ENCODE data around the gene PROM1.

Gene PROM1

GRCh38 chr4:16035843-16036242, 48.0 kb downstream of the PROM1 start:
- Histone ChIP-seq H3K4me1 (ENCODE audit: insufficient read depth, low read length, poor library complexity, severe bottlenecking) (peaks cover 34% of the 10 kb centered on the region), H3K36me3 (ENCODE audit: insufficient read depth, low read length) (no peaks in the 10 kb centered on the region), H3K9me3 (ENCODE audit: insufficient read depth, low read depth, low read length) (no peaks in the 10 kb centered on the region), H3K79me2 (ENCODE audit: insufficient read depth, low read length) (no peaks in the 10 kb centered on the region), H3K27me3 (ENCODE audit: insufficient read depth, low read length, poor library complexity, severe bottlenecking) (no peaks in the 10 kb centered on the region), H3K4me2 (ENCODE audit: low read depth, low read length, poor library complexity, severe bottlenecking) (no peak overlapping the region), H2AFZ (ENCODE audit: low read length) (peak overlapping the region; percentile 52), H3K9ac (ENCODE audit: low read depth, low read length, poor library complexity, severe bottlenecking) (no peak overlapping the region), H4K20me1 (ENCODE audit: insufficient read depth, low read length, poor library complexity, severe bottlenecking) (no peaks in the 10 kb centered on the region), H3K9me2 (replicated peaks; ENCODE audit: low read depth, low read length) (no peaks in the 10 kb centered on the region), H3F3A (ENCODE audit: low read depth) (peaks cover 9% of the 10 kb centered on the region), H3K4me3 (ENCODE audit: low read length, poor library complexity, severe bottlenecking) (no peak overlapping the region)
- TF ChIP-seq EZH2phosphoT487 (IDR thresholded peaks at IDR 0.05; ENCODE audit: borderline replicate concordance) (no peak), CTCF (conservative IDR thresholded peaks at IDR 0.05; ENCODE audit: low read length) (no peak)

GRCh38 chr4:16034010-16034748, 49.6 kb downstream of the PROM1 start:
- Histone ChIP-seq H3K9me3 (ENCODE audit: insufficient read depth, low read depth, low read length) (no peaks in the 10 kb centered on the region), H3K4me2 (ENCODE audit: low read depth, low read length, poor library complexity, severe bottlenecking) (no peak overlapping the region), H3K9me2 (replicated peaks; ENCODE audit: low read depth, low read length) (no peaks in the 10 kb centered on the region), H3K9ac (ENCODE audit: low read depth, low read length, poor library complexity, severe bottlenecking) (no peak overlapping the region), H3K36me3 (ENCODE audit: insufficient read depth, low read length) (no peaks in the 10 kb centered on the region), H3K4me1 (ENCODE audit: insufficient read depth, low read length, poor library complexity, severe bottlenecking) (peaks cover 50% of the 10 kb centered on the region), H3F3A (ENCODE audit: low read depth) (peaks cover 11% of the 10 kb centered on the region), H4K20me1 (ENCODE audit: insufficient read depth, low read length, poor library complexity, severe bottlenecking) (no peaks in the 10 kb centered on the region), H2AFZ (ENCODE audit: low read length) (no peak overlapping the region), H3K4me3 (ENCODE audit: low read length, poor library complexity, severe bottlenecking) (no peak overlapping the region), H3K27me3 (ENCODE audit: insufficient read depth, low read length, poor library complexity, severe bottlenecking) (no peaks in the 10 kb centered on the region), H3K79me2 (ENCODE audit: insufficient read depth, low read length) (no peaks in the 10 kb centered on the region)
- no peak for TF ChIP-seq CTCF (conservative IDR thresholded peaks at IDR 0.05; ENCODE audit: low read length)
- TF ChIP-seq EZH2phosphoT487 (IDR thresholded peaks at IDR 0.05; ENCODE audit: borderline replicate concordance), result no peak

GRCh38 chr4:16032396-16032770, 51.4 kb downstream of the PROM1 start:
- Histone ChIP-seq H3K4me2 (ENCODE audit: low read depth, low read length, poor library complexity, severe bottlenecking) (peak overlapping the region; percentile 83), H3K4me3 (ENCODE audit: low read length, poor library complexity, severe bottlenecking) (peak overlapping the region; percentile 62), H3K79me2 (ENCODE audit: insufficient read depth, low read length) (no peaks in the 10 kb centered on the region), H3K27me3 (ENCODE audit: insufficient read depth, low read length, poor library complexity, severe bottlenecking) (no peaks in the 10 kb centered on the region), H4K20me1 (ENCODE audit: insufficient read depth, low read length, poor library complexity, severe bottlenecking) (no peaks in the 10 kb centered on the region), H3F3A (ENCODE audit: low read depth) (peaks cover 11% of the 10 kb centered on the region), H3K9me2 (replicated peaks; ENCODE audit: low read depth, low read length) (no peaks in the 10 kb centered on the region), H3K4me1 (ENCODE audit: insufficient read depth, low read length, poor library complexity, severe bottlenecking) (peaks cover 61% of the 10 kb centered on the region), H2AFZ (ENCODE audit: low read length) (peak overlapping the region; percentile 26; the same call in 1 of the 2 replicates), H3K9ac (ENCODE audit: low read depth, low read length, poor library complexity, severe bottlenecking) (peak overlapping the region; percentile 34), H3K9me3 (ENCODE audit: insufficient read depth, low read depth, low read length) (no peaks in the 10 kb centered on the region), H3K36me3 (ENCODE audit: insufficient read depth, low read length) (no peaks in the 10 kb centered on the region)
- no peak for TF ChIP-seq CTCF (conservative IDR thresholded peaks at IDR 0.05; ENCODE audit: low read length)
- TF ChIP-seq EZH2phosphoT487 (IDR thresholded peaks at IDR 0.05; ENCODE audit: borderline replicate concordance), result no peak
